ENCODE measurements around the gene POU2F3.
A peak's percentile ranks its signal among the peaks of the same experiment; 100 is the strongest.
"Not testable (repeated sequence)": the region's sequence is repeated elsewhere in the genome, so short reads cannot be mapped to it uniquely, and the experiment has no call there.

POU2F3 gene

GRCh38 chr11:120228794-120229384, 11.1 kb upstream of the POU2F3 start:
- DNase-seq, result no peak

GRCh38 chr11:120229451-120230424, 10.2 kb upstream of the POU2F3 start:
- DNase-seq, result no peak

- DNase-seq, result no peak
Measured at GRCh38 chr11:120230433-120231071, 9.4 kb upstream of the POU2F3 start.

GRCh38 chr11:120231963-120232362, 8.0 kb upstream of the POU2F3 start:
- DNase-seq, result no peak

- DNase-seq, result no peak
Measured at GRCh38 chr11:120233207-120233803, 6.6 kb upstream of the POU2F3 start.

GRCh38 chr11:120235024-120235628, 4.8 kb upstream of the POU2F3 start:
- DNase-seq, result peak; percentile 69

GRCh38 chr11:120236169-120237107, 3.5 kb upstream of the POU2F3 start:
- no peak for DNase-seq

GRCh38 chr11:120238968-120239620, 846 bp upstream of the POU2F3 start:
- no peak for DNase-seq

- DNase-seq, result no peak
Measured at GRCh38 chr11:120240866-120241265, 926 bp downstream of the POU2F3 start.

GRCh38 chr11:120241277-120241676, 1.3 kb downstream of the POU2F3 start:
- DNase-seq, result no peak

- DNase-seq, result no peak
Measured at GRCh38 chr11:120243221-120243620, 3.3 kb downstream of the POU2F3 start.

- DNase-seq, result no peak
Measured at GRCh38 chr11:120244476-120245365, 4.8 kb downstream of the POU2F3 start.

GRCh38 chr11:120245434-120245833, 5.5 kb downstream of the POU2F3 start:
- DNase-seq, result no peak

GRCh38 chr11:120248551-120249278, 8.8 kb downstream of the POU2F3 start:
- no peak for DNase-seq

GRCh38 chr11:120249279-120250262, 9.6 kb downstream of the POU2F3 start:
- DNase-seq, result no peak

GRCh38 chr11:120253377-120253776, 13.4 kb downstream of the POU2F3 start:
- DNase-seq, result not testable (repeated sequence)

GRCh38 chr11:120254788-120255518, 15.0 kb downstream of the POU2F3 start:
- no peak for DNase-seq

Data from femur (tissue), 1 donor.